Measurements from ENCODE around the gene CRAT. TPM values are rescaled to one million over a fixed set of nuclear protein-coding genes. Genes with fewer than 3 reads are reported as not detected.

CRAT gene
- total and polyA plus RNA-seq, 8 donors = 13.0 to 92.2 (median 29.2) TPM

GRCh38 chr9:129137292-129138143, 26.9 kb upstream of the CRAT start:
- peak overlapping the region; percentile 78 to 100 (median 98) for H3K27ac ChIP-seq
- H3K9me3 ChIP-seq = no peaks in the 10 kb centered on the region
- no peak for DNase-seq
- peaks cover 43 to 54% (median 44%) of the 10 kb centered on the region in 4 donors for H3K4me1 ChIP-seq
- peaks cover 33 to 64% (median 62%) of the 10 kb centered on the region in 4 donors for H3K36me3 ChIP-seq
- no peak overlapping the region for H3K4me3 ChIP-seq
- WGBS, 5 donors = 81 to 90% (median 84%) methylated on average over 16 to 19 of the region's 19 CpGs
- intact Hi-C loops (cut with DNase I; ENCODE audit: low total_unique reads) = loop anchor here (5.0 to 10.0 kb wide), 2 partner anchors 475 to 647 kb away; no protein-coding TSS in a partner anchor
- no peaks in the 10 kb centered on the region for H3K27me3 ChIP-seq
- TF ChIP-seq POLR2AphosphoS5 (IDR thresholded peaks at IDR 0.05) (no peak), CTCF (IDR thresholded peaks at IDR 0.05) (no peak), POLR2A (IDR thresholded peaks at IDR 0.05) (no peak), EP300 (IDR thresholded peaks at IDR 0.05) (no peak)

GRCh38 chr9:129136446-129137035, 25.9 kb upstream of the CRAT start:
- Histone ChIP-seq H3K4me3 (no peak overlapping the region), H3K9me3 (no peaks in the 10 kb centered on the region), H3K4me1 (peaks cover 34 to 53% (median 41%) of the 10 kb centered on the region in 4 donors), H3K36me3 (peaks cover 31 to 64% (median 63%) of the 10 kb centered on the region in 4 donors), H3K27me3 (no peaks in the 10 kb centered on the region), H3K27ac (peak overlapping the region in 3 of 5 donors; percentile 98 to 100 (median 98))
- no peak for TF ChIP-seq EP300 (IDR thresholded peaks at IDR 0.05)
- 79 to 92% (median 81%) methylated on average over 11 to 16 of the region's 16 CpGs for WGBS, 5 donors
- intact Hi-C loops (cut with DNase I; ENCODE audit: low total_unique reads) = loop anchor here (5.0 to 10.0 kb wide), 2 partner anchors 476 to 648 kb away; no protein-coding TSS in a partner anchor
- DNase-seq = no peak

DNA sequence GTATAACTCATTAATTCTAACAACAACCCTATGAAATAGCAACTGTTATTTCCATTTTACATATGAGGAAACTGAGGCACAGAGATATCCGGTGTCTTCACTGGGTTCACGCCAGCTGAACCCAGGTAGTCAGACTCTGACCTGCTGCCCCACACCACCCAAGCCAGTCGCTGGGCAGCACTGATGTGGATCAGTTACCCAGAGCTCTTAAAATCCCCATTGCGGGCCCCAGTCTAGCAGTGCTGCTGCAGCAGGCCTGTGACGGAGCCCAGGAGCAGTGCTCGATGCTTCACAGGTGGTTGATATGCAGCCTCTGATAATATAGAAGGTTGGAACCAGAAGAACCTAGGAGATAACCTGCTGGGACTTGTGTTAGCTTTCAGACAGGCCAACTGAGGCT, 24.9 kb upstream of the CRAT start:
- 83 to 91% (median 86%) methylated on average over 6 of the region's 6 CpGs for WGBS, 5 donors
- no peak for TF ChIP-seq POLR2A (IDR thresholded peaks at IDR 0.05)
- no peak for TF ChIP-seq POLR2AphosphoS5 (IDR thresholded peaks at IDR 0.05)
- no peak for TF ChIP-seq CTCF (IDR thresholded peaks at IDR 0.05)
- TF ChIP-seq EP300 (IDR thresholded peaks at IDR 0.05) = no peak
- Histone ChIP-seq H3K4me3 (no peak overlapping the region), H3K27ac (no peak overlapping the region), H3K9me3 (no peaks in the 10 kb centered on the region), H3K4me1 (peaks cover 23 to 48% (median 33%) of the 10 kb centered on the region in 4 donors), H3K27me3 (no peaks in the 10 kb centered on the region), H3K36me3 (peaks cover 31 to 75% (median 73%) of the 10 kb centered on the region in 4 donors)
- no peak for DNase-seq
- intact Hi-C loops (cut with DNase I; ENCODE audit: low total_unique reads) = loop anchor here (5.0 to 10.0 kb wide), 2 partner anchors 477 to 649 kb away; no protein-coding TSS in a partner anchor

GRCh38 chr9:129133082-129133481, 22.5 kb upstream of the CRAT start:
- Histone ChIP-seq H3K4me3 (no peak overlapping the region), H3K4me1 (peaks cover 3 to 26% (median 12%) of the 10 kb centered on the region in 4 donors), H3K36me3 (peaks cover 31 to 92% (median 90%) of the 10 kb centered on the region in 4 donors), H3K27me3 (no peaks in the 10 kb centered on the region), H3K9me3 (no peaks in the 10 kb centered on the region), H3K27ac (no peak overlapping the region)
- intact Hi-C loops (cut with DNase I; ENCODE audit: low total_unique reads) = loop anchor here (10.0 kb wide), 1 partner anchor 652 kb away; no protein-coding TSS in a partner anchor
- 83 to 93% (median 89%) methylated on average over 2 to 4 of the region's 4 CpGs for WGBS, 5 donors
- DNase-seq = no peak
- no peak for TF ChIP-seq CTCF (IDR thresholded peaks at IDR 0.05)
- TF ChIP-seq EP300 (IDR thresholded peaks at IDR 0.05) = no peak
- no peak for TF ChIP-seq POLR2AphosphoS5 (IDR thresholded peaks at IDR 0.05)
- TF ChIP-seq POLR2A (IDR thresholded peaks at IDR 0.05) = no peak

All from stomach (tissue), 9 donors.